ENCODE data around the gene ATP13A4.
A peak's percentile ranks its signal among the peaks of the same experiment; 100 is the strongest.

The ATP13A4 gene

DNA sequence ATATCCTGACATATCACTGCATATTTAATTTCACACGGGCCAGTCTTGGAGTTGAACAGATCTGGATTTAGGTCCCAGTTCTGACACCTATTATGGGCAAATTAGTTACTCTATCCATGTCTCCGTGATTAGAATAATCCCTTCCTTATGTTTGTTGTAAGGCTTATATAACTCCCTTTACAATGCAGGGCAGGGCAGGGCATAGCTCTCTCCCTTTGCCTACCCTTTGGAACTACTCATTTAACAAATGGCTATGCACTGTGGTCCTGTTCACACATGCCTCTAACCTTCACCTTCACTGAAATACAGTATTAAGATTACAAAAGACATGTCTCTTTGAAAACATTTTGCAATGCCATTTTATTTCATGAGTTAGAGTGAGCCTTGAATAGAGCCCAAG lies 151.4 kb downstream of the ATP13A4 start:
- no peak for TF ChIP-seq YY1 (IDR thresholded peaks at IDR 0.05; ENCODE audit: insufficient read depth, insufficient read length)
- TF ChIP-seq SUZ12 (IDR thresholded peaks at IDR 0.05; ENCODE audit: extremely low read depth, insufficient read depth, insufficient read length): no peak
- no peak for TF ChIP-seq ZNF274 (IDR thresholded peaks at IDR 0.05; ENCODE audit: low read depth, low read length)
- peaks cover 3% of the 10 kb centered on the region for H3K4me1 ChIP-seq (ENCODE audit: insufficient read depth, insufficient read length)
- no peak overlapping the region for H3K9ac ChIP-seq (ENCODE audit: insufficient read length, low read depth)
- H3K36me3 ChIP-seq (ENCODE audit: insufficient read depth, insufficient read length, low read length): no peaks in the 10 kb centered on the region
- H3K4me3 ChIP-seq (ENCODE audit: insufficient read length, low read depth): no peak overlapping the region
- no peaks in the 10 kb centered on the region for H3K27me3 ChIP-seq (ENCODE audit: insufficient read depth, insufficient read length)
- DNase-seq (ENCODE audit: low read depth, low spot score): no peak
- no peaks in the 10 kb centered on the region for H3K9me3 ChIP-seq (ENCODE audit: insufficient read depth, low read length)

DNA sequence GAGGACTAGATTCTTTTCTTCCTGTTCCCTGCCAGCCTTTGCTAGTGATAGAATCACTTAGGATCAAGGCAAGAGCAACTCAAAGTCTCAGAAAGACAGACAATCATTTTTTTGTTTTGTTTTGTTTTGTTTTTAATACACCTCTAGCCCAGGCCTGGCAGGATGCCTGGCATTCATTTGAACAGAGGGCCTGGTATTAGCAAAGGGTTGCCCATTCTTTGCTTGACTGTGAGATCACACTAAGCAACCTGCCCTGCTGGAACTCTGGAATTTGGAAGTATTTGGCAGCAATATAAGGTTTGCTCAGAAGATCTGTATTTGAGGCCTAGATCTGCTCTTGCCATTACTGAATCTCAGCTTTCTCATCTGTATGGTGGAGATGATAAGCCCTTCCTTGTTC lies 154.4 kb downstream of the ATP13A4 start:
- no peaks in the 10 kb centered on the region for H3K4me1 ChIP-seq (ENCODE audit: insufficient read depth, insufficient read length)
- H3K4me3 ChIP-seq (ENCODE audit: insufficient read length, low read depth): no peak overlapping the region
- TF ChIP-seq SUZ12 (IDR thresholded peaks at IDR 0.05; ENCODE audit: extremely low read depth, insufficient read depth, insufficient read length) (no peak), ZNF274 (IDR thresholded peaks at IDR 0.05; ENCODE audit: low read depth, low read length) (no peak), YY1 (IDR thresholded peaks at IDR 0.05; ENCODE audit: insufficient read depth, insufficient read length) (no peak)
- no peaks in the 10 kb centered on the region for H3K27me3 ChIP-seq (ENCODE audit: insufficient read depth, insufficient read length)
- no peak overlapping the region for H3K9ac ChIP-seq (ENCODE audit: insufficient read length, low read depth)
- H3K9me3 ChIP-seq (ENCODE audit: insufficient read depth, low read length): no peaks in the 10 kb centered on the region
- H3K36me3 ChIP-seq (ENCODE audit: insufficient read depth, insufficient read length, low read length): no peaks in the 10 kb centered on the region
- DNase-seq (ENCODE audit: low read depth, low spot score): no peak

DNA sequence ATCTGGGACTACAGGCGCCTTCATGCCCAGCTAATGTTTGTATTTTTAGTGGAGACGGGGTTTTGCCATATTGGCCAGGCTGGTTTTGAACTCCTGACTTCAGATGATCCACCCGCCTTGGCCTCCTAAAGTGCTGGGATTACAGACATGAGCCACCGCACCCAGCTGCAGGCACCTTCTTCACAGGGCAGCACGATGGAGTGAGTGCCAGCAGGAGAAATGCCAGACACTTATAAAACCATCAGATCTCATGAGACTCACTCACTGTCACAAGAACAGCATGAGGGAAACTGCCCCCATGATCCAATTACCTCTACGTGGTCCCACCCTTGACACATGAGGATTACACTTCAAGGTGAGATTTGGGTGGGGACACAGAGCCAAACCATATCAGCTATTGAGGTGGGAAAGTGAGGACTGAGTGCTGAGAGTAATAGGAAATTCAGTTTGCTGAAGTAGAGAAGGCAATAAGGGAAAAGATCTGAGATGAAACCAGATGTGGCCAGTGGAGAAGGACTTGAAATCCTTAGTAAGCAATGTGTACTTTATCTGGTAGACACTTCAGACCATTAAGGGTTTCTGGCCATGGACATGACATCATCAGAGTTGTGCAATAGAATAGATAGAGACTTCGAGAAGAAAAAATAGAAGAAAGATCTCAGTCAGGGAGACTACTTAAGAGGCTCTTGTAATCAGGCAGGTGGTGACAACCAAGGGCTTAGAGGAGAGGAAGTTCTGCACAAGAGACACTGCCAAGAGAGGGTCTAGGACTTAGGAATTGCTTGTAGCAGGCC lies 158.0 kb downstream of the ATP13A4 start:
- no peak overlapping the region for H3K9ac ChIP-seq (ENCODE audit: insufficient read length, low read depth)
- no peak for TF ChIP-seq YY1 (IDR thresholded peaks at IDR 0.05; ENCODE audit: insufficient read depth, insufficient read length)
- no peak for TF ChIP-seq SUZ12 (IDR thresholded peaks at IDR 0.05; ENCODE audit: extremely low read depth, insufficient read depth, insufficient read length)
- no peak for TF ChIP-seq ZNF274 (IDR thresholded peaks at IDR 0.05; ENCODE audit: low read depth, low read length)
- no peaks in the 10 kb centered on the region for H3K36me3 ChIP-seq (ENCODE audit: insufficient read depth, insufficient read length, low read length)
- H3K4me3 ChIP-seq (ENCODE audit: insufficient read length, low read depth): no peak overlapping the region
- DNase-seq (ENCODE audit: low read depth, low spot score): no peak
- peaks cover 5% of the 10 kb centered on the region for H3K4me1 ChIP-seq (ENCODE audit: insufficient read depth, insufficient read length)
- no peaks in the 10 kb centered on the region for H3K27me3 ChIP-seq (ENCODE audit: insufficient read depth, insufficient read length)
- no peaks in the 10 kb centered on the region for H3K9me3 ChIP-seq (ENCODE audit: insufficient read depth, low read length)

DNA sequence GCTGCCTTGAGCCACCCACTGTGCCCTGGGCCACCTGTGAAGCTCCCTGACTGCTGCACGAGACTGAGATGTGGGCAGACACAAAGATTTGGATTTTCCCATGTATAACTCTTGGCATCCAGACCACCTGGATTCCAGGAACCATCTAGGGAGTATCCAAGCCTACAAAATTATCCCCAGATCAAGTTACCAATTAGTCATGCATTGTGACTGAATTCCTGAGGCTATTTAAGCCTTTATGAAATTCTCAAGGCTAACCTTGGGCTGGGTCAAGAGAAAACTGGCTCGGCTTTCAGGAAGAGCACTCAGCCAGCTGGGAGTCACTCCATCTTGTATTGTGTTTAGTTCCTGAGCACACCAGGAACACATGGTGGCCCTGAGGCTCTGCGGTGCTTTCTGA lies 162.8 kb downstream of the ATP13A4 start:
- Histone ChIP-seq H3K9me3 (ENCODE audit: insufficient read depth, low read length) (peaks cover 5% of the 10 kb centered on the region; the same call in 1 of the 2 replicates), H3K4me1 (ENCODE audit: insufficient read depth, insufficient read length) (peaks cover 6% of the 10 kb centered on the region), H3K4me3 (ENCODE audit: insufficient read length, low read depth) (no peak overlapping the region), H3K27me3 (ENCODE audit: insufficient read depth, insufficient read length) (no peaks in the 10 kb centered on the region), H3K9ac (ENCODE audit: insufficient read length, low read depth) (no peak overlapping the region), H3K36me3 (ENCODE audit: insufficient read depth, insufficient read length, low read length) (no peaks in the 10 kb centered on the region)
- TF ChIP-seq SUZ12 (IDR thresholded peaks at IDR 0.05; ENCODE audit: extremely low read depth, insufficient read depth, insufficient read length) (no peak), YY1 (IDR thresholded peaks at IDR 0.05; ENCODE audit: insufficient read depth, insufficient read length) (no peak), ZNF274 (IDR thresholded peaks at IDR 0.05; ENCODE audit: low read depth, low read length) (no peak)
- DNase-seq (ENCODE audit: low read depth, low spot score): peak; percentile 11

DNA sequence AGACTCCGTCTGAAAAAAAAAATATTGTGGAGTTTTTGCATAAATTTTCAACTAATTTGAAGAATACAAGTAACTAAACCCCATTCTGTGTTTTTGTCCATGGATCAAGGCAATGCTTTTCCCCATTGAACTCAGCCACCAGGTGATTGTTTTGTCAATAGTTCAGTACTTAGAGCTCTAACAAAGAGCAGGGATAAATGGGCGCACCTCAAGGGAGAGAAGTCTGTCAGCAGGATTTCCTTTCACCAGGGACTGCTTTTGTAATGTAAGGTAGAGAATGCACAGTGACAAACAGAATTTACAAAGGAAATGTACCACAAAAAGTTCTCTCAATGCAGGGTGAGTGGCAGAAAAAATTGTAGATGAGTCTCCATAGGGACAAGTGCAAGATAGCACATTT lies 165.4 kb downstream of the ATP13A4 start:
- DNase-seq (ENCODE audit: low read depth, low spot score): peak; percentile 74

DNA sequence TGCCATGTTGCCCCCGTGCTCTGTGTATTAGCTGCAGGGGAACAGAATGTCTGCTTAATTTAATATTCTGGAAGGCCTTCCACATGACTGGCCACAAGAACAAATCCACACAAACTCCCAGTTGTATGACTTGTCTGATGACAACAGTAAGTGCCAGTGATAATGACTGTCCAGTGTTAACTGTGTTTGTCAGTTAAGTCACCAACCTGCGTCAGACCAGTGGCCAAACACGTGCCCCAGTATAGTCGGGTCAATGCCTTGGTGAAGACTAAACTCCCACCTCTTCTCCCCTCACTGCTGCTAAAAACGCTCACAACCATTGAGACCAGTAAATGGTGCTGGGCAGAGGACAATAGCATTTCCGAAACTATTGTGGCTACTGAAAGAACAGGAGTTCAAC lies 166.3 kb downstream of the ATP13A4 start:
- Histone ChIP-seq H3K4me3 (ENCODE audit: insufficient read length, low read depth) (no peak overlapping the region), H3K9me3 (ENCODE audit: insufficient read depth, low read length) (peaks cover 5% of the 10 kb centered on the region; the same call in 1 of the 2 replicates), H3K36me3 (ENCODE audit: insufficient read depth, insufficient read length, low read length) (no peaks in the 10 kb centered on the region), H3K27me3 (ENCODE audit: insufficient read depth, insufficient read length) (no peaks in the 10 kb centered on the region), H3K9ac (ENCODE audit: insufficient read length, low read depth) (no peak overlapping the region), H3K4me1 (ENCODE audit: insufficient read depth, insufficient read length) (peaks cover 6% of the 10 kb centered on the region)
- no peak for TF ChIP-seq SUZ12 (IDR thresholded peaks at IDR 0.05; ENCODE audit: extremely low read depth, insufficient read depth, insufficient read length)
- no peak for TF ChIP-seq YY1 (IDR thresholded peaks at IDR 0.05; ENCODE audit: insufficient read depth, insufficient read length)
- no peak for TF ChIP-seq ZNF274 (IDR thresholded peaks at IDR 0.05; ENCODE audit: low read depth, low read length)
- DNase-seq (ENCODE audit: low read depth, low spot score): no peak

More for the DNA sequence above, 165.4 kb downstream of the ATP13A4 start:
- H3K36me3 ChIP-seq (ENCODE audit: insufficient read depth, insufficient read length, low read length): no peaks in the 10 kb centered on the region
- H3K27me3 ChIP-seq (ENCODE audit: insufficient read depth, insufficient read length): no peaks in the 10 kb centered on the region
- no peak overlapping the region for H3K9ac ChIP-seq (ENCODE audit: insufficient read length, low read depth)
- TF ChIP-seq YY1 (IDR thresholded peaks at IDR 0.05; ENCODE audit: insufficient read depth, insufficient read length) (no peak), ZNF274 (IDR thresholded peaks at IDR 0.05; ENCODE audit: low read depth, low read length) (no peak), SUZ12 (IDR thresholded peaks at IDR 0.05; ENCODE audit: extremely low read depth, insufficient read depth, insufficient read length) (no peak)
- no peak overlapping the region for H3K4me3 ChIP-seq (ENCODE audit: insufficient read length, low read depth)
- peaks cover 6% of the 10 kb centered on the region for H3K4me1 ChIP-seq (ENCODE audit: insufficient read depth, insufficient read length)
- peaks cover 5% of the 10 kb centered on the region; the same call in 1 of the 2 replicates for H3K9me3 ChIP-seq (ENCODE audit: insufficient read depth, low read length)

DNA sequence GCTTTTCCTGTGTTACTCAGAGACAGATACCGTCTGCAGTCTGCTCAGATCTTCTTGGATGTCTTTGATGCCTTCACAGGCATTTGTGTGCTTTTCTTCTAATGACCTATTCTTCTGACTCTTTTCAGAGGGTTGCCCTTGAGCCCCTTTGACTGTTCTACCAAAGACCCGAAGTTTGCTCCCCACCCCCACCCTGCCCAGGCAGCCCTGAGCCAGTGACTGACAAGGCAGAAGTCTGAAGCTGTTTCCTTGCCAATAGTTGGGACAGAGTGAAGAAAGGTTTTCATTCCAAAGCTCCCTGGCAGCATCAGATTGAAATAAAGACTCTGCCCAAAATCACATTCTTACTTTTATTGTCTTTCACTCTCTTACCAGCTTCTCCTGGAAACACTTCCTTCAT lies 167.1 kb downstream of the ATP13A4 start:
- Histone ChIP-seq H3K4me1 (ENCODE audit: insufficient read depth, insufficient read length) (peaks cover 6% of the 10 kb centered on the region), H3K27me3 (ENCODE audit: insufficient read depth, insufficient read length) (no peaks in the 10 kb centered on the region), H3K36me3 (ENCODE audit: insufficient read depth, insufficient read length, low read length) (no peaks in the 10 kb centered on the region), H3K9ac (ENCODE audit: insufficient read length, low read depth) (no peak overlapping the region), H3K9me3 (ENCODE audit: insufficient read depth, low read length) (peaks cover 5% of the 10 kb centered on the region; the same call in 1 of the 2 replicates), H3K4me3 (ENCODE audit: insufficient read length, low read depth) (no peak overlapping the region)
- TF ChIP-seq ZNF274 (IDR thresholded peaks at IDR 0.05; ENCODE audit: low read depth, low read length) (no peak), YY1 (IDR thresholded peaks at IDR 0.05; ENCODE audit: insufficient read depth, insufficient read length) (no peak), SUZ12 (IDR thresholded peaks at IDR 0.05; ENCODE audit: extremely low read depth, insufficient read depth, insufficient read length) (no peak)
- no peak for DNase-seq (ENCODE audit: low read depth, low spot score)
